IPS DF 4.7 (cell line): ENCODE data around the gene GCK.

ENCODE experiments used
- DNase-seq: peaks from one replicate; pipeline ENCODE4 v3.0.0-alpha.2; 2013; ENCODE audit warnings: low spot score; ENCODE audit errors: extremely low read depth

The GCK gene

DNA sequence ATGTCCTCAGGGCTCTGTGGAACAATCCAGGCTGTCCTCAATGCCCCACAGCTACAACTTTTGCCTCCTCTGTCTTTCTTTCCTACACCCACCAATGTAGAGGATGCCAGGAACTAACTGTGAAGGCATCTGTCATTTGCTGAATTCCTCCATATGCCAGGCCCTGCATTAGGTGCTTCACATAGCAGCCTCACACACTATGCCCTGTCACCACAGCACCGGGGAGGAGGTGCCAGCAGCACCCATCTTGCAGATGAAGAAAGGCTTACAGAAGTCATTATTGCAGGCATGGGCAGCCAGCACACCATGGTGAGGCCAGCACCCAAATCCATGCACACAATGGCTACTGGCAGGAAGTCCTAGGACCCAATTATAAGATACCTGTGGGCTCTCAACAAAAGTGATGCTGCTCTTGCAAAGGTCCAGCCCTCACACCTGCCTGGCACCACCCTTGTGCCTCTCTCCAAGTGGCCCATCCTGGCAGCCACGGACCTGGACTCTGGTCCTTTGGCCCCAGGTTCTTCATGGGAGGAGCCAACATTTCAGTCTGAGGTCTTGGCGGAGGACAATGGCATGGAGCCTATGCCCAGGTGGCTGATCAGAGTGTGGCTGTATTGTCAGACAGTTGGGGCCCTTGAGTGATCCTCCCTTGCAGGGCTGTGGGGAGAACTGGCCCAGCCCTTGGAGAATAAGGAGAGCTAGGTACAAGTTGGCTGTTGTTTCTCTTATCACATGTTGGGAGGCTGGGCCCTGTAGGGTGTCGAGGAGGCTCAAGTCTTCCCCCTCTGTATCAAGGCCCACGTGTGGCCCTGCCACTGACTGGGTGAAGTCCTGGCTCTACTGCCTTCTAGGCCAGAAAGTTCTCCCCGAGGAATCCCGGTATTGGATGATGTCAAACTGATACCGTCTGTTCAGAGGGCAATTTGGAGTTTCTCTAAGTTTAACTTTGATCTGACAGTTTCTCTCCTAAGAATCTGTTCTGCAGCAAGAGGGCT, 33.8 kb downstream of the GCK start:
- DNase-seq = no peak

DNA sequence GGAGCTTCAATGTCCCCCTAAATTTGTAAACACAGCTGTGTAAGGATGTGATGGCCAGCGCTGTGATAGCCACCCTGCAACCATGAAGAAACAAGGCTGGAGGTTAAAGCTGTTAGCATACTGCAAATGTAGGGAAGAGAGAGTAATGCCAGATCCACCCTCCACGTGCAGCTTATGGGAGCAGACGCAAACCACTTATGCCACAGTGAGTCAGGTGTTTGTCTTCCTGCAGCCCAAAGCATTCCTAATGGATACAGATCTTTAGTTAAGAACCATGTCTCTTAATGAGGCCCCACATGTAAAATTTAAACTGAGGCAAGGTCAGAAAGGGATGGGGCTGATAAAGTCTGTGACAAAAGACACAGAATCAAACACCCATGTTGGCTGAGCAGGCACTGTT, 34.5 kb downstream of the GCK start:
- no peak for DNase-seq

DNA sequence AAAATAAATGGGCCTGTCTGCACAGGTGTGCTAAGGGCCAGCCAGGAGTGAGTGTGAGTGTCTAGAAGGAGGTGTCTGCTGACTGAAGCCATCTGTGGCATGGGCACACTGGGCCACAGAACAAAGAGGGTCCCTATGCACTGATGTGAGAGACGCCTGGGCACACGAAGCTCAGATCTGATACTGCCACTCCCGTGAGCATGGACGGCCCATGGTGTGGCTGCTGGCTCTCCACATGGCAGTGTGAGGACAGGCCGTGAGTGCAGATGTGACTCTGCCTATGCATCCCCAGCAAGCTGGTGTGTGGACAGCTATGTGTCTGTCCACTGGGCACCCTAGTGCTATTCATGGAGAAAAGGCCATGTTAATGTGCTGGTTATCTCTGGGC, 35.3 kb downstream of the GCK start:
- no peak for DNase-seq

DNA sequence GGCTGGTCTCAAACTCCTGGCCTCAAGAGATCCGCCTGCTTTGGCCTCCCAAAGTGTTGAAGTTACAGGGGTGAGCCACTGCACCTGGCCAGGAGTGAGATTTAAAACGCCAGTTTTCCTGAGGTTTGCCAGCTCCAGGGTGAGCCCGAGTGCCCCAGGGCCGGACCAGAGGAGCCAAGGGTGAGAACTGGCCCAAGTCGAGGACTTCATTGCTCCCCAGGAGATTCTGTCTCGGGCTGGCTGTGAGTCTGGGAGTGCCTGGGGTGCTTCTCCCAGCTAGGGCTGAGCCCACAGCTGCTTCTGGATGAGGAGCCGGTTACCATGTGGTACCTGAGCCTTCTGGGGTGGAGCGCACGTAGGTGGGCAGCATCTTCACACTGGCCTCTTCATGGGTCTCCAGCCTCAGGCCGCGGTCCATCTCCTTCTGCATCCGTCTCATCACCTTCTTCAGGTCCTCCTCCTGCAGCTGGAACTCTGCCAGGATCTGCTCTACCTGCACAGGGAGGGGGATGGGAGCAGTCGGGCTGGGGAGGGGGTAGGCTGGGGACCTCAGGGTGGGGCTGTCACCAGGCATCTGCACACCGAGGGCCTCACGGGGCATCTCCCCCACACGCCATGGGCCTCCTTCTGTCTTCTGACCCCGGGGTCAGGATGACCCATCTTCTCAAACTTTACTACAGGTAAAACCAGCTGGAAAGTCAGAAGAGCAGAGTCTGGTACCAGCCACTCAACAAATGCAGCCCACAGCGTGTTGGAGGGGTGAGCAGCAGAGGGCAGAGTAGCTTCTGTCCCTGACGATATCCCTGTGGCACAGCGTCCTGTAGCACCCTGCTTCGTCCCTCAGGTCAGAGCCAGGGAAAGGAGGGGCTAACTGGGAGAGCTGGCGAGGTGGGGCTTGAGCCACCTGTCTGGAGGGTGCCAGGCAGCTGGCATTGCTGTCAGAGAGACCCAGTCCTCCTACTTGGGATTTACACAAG, 36.0 kb downstream of the GCK start:
- no peak for DNase-seq

DNA sequence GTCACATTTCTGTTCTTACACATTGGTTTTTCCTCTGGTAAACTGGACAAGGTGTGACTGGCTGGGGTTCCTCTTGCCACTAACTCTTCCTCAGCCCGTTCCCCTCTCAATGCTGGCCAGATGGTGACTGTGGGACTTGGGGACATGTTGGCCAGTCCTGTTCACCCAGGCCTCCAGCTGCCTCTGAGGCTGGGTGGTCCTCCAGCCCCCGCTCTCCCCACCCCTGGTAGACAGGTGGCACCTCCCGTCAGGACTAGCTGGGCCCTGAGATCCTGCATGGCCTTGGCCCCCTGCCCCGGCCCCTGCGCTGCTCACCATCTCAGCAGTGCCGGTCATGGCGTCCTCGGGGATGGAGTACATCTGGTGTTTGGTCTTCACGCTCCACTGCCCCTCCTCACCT, 37.3 kb downstream of the GCK start:
- no peak for DNase-seq

DNA sequence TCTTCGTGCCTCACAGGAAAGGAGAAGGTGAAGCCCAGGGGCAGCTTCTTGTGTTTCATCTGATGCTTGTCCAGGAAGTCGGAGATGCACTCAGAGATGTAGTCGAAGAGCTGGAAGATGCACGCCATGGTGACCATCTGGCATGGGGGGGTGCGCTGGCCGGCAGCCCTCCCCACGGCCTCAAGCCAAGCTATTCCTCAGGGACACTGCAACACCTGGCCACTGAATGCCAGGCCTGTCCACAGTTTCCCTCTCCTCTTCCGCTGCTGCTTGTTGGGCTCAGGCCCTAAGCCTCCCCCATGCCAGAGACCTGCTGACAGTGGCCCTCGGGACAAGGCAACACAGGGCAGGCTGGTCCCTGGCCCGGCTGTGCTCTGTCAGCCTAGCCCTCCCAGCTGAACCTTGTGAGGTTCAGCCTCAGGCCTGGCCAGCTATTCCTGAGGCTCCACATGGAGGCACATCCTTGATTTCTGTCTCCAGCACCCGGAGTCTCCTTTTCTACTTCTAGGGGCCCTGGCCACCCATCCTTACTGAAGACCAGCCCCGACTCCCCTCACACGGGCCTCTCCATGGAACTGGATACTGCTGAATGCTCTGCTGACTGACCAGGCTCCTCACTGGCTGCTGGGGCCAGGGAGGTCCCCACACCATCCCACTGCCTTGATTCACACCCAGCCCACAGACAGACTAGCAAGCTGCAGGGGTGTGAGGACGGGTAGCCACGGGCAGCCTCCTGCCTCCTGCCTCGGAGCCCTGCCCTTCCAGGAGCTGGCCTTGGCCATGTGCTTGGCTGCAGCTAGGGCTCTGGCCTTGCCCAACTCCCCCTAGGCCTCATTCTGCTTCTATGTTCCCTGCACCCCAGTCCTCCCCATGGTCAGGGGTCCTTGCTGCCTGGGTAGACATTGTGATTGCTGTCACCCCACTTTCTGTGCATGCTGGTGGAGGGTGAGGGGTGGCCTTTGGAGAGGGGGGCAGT, 38.0 kb downstream of the GCK start:
- DNase-seq = no peak

DNA sequence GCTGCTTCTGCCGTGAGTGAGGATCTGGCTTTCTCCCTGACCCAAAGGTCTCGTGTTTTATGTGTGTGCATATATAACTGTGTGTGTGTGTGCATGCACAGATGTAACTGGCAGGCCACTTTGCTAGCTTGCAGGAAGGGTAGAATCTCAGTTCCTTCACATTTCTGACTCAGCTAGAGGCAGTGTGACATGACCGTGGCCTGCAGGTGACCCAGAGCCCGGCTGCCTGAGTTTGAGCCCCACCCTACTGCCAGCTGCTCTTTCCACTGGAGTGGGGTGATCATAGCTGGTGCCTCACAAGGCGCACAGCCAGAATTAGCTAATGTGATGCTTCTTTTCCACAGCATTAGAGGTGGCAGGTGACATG, 38.8 kb downstream of the GCK start:
- DNase-seq = no peak

DNA sequence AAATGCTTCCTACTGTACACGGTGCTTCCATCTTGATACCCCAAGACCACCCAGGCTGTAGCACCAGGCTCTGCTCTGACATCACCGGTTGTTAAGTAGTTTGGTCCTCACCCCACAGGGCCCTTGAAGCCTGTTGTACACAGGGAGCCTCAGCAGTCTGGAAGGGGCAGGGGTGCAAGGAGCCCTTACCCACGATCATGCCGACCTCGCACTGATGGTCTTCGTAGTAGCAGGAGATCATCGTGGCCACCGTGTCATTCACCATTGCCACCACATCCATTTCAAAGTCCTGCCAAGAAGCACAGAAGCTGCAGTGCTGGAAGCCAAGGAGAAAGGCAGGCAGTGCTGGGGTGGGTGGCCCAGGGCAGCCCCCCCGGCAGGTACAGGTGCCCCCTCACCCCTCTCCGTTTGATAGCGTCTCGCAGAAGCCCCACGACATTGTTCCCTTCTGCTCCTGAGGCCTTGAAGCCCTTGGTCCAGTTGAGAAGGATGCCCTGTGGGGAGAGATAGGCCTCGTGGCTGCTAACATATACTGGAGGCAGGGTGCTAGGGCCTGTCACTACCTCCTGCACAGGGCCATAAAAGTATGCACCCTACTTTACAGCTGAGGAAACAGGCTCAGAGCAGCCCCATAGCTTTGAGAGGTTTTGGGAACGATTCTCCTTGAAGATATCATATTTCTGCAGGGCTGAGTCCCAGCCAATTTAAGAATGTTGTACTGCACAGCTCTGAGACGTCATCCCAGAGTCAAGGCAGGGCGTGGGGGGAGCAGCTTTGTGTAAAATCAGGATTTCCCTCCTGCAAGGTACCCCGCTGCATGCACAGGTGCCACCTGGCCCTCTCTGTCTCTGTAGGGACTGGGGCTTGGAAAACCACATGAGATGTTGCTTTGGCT, 39.4 kb downstream of the GCK start:
- no peak for DNase-seq

DNA sequence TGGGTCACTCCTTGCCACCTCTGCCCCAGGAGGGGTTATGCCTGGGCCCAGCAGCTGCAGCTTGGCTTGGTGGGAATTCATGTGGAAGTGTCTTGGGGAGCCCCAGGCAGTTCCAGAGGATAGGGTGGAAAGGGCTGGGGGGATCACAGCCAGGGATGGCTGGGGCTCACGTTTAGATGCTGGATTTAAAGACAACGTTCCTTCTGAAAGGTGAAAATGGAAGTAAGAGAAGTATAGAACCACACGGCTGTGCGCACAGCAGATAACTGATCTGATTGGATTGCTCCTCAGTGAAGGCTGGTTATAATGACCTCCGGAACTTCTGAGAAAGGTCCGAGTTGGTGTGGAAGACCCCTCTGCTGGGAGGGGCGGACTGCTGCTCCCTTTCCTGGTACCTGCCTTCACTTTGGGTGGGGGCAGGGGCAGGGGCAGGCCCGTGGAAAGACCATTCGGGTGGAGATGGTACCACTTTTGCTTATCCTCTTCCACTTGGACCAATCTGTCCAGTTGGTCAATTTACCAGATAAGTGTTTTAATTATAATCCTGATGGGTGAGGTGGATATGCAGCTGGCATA, 40.2 kb downstream of the GCK start:
- DNase-seq = no peak

DNA sequence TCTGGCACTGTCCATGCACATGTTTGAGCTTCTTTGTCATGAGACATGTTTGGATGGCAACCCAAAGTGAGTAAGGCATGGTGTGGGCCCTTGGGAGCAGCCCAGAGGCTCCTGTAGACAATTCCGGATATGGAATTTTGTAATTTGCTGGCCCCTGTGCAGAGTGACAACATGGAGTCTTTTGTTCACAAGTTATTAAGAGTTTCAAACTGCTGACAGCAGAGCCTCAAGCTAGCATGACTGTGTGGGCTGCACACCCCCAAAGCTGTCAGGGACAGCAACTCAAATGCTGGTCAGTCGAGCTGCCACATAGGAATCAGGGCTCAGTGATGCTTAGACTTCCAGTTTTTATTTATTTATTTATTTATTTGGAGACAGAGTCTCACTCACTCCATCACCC, 41.1 kb downstream of the GCK start:
- no peak for DNase-seq

DNA sequence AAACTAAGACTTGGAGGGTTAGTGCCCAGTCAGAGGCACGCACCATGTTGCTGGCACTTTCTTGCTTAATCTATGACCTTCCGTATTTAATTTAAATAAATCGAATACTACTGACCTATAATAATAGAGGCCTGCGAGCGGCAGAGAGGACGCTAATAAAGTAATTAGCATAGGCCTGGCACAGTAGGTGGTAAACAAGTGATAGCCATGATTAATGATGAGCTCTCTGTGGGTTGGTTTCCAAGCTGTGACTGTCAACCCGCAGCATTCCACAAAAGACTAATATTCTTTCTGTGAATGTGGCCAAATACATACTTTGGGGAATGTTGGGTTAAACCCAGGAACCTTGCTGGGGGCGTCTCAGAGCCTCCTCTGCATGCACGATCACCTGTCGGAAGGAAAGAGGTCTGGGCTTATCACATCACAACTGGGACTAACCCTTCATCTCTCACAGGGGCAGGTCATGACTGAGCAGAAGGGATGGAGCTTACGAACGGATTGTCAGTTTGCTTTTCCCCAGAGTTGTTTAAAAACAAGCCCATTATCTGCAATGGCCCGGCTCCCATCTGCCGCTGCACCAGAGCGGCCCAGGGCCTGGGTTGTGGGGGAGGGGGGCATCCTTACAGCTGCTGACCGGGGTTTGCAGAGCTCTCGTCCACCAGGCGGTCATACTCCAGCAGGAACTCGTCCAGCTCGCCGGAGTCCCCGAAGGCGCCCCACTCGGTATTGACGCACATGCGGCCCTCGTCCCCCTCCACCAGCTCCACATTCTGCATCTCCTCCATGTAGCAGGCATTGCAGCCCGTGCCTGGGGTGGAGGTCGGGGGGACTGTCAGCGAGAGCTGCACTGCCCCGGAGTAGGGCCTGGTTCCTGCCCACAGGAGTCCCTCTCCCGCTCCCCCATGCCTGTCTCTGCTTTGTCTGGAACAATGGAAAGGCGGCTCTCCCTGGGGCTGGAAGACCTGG, 41.9 kb downstream of the GCK start:
- no peak for DNase-seq

DNA sequence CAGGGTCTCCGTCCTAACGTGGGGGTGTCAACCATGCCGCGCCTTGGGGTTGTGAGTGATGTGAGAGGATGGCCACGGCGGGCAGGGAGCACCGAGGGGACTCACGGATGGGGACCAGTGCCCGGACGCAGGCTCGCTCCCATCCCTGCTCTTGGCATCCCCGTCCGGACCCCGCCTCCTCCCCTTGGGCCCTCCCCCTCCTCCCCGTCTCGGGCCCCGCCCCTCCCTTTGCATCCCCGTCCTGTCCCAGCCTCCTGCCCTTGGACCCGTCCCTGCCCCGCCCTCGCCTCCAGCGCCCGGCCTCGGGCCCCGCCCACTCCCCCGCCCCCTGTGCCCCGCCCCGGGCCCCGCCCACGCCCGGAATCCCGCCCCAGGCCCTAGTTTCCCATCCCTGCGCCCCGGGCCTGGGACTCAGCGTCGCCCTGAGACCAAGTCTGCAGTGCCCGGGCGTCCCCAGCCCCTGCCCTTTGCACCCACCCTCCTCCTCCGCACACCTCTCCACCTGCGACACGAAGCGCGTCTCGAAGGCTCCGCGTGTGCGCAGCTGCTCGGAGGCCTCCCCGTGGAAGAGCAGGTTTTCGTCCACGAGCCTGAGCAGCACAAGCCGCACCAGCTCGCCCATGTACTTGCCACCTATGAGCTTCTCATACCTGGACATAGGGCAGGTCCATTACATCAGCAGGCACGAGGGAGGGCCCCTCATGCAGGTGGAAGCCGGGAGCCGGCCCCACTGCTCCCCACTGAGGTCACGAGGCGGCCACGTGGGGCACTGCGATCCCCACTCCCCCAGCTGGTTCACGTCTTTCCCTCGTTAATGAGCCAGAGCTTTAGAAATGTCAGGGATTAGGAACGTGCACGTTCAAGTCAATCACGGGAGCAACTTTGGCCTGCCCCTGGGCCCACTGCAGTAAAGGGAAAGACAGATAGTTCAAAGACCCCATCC, 43.0 kb downstream of the GCK start:
- no peak for DNase-seq

DNA sequence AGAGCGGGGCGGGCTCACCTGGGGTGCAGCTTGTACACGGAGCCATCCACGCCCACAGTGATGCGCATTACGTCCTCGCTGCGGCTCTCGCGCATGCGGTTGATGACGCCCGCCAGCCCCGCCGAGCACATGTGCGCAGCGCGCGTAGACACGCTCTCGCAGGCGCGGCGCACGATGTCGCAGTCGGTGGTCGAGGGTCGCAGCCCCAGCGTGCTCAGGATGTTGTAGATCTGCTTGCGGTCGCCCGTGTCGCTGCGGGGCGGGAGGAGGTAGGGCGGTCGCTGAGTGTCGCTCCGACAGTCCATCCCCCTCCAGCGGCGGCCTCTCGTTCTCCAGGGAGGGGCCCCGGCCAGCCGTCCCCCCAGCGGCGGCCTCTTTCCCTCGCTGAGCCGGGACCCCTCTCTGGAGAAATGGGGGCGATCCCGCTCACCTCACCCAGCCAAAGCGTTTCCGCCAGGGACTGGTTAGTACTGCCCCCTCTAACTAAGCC, 43.7 kb downstream of the GCK start:
- no peak for DNase-seq

DNA sequence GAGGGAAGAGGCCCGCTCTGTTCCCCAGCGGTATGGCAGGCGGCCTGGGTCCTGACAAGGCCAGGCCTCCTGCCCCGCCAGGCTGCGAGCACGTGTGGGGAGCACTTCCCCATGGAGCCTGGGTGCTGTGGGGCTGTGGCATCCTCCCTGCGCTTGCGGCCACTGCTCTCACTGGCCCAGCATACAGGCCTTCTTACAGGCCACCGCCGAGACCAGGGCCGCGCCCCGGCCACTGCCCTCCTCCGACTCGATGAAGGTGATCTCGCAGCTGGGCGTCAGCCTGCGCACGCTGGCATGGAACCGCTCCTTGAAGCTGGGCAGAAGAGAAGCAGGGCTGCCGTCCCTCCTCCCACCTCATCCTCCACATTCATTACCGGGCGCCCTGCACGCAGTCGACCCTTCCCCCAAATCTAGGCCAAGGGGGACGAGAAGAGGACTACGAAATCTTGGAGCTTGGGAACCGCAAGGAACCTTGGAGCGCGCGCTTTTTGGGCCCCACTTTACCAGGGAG, 44.2 kb downstream of the GCK start:
- no peak for DNase-seq

DNA sequence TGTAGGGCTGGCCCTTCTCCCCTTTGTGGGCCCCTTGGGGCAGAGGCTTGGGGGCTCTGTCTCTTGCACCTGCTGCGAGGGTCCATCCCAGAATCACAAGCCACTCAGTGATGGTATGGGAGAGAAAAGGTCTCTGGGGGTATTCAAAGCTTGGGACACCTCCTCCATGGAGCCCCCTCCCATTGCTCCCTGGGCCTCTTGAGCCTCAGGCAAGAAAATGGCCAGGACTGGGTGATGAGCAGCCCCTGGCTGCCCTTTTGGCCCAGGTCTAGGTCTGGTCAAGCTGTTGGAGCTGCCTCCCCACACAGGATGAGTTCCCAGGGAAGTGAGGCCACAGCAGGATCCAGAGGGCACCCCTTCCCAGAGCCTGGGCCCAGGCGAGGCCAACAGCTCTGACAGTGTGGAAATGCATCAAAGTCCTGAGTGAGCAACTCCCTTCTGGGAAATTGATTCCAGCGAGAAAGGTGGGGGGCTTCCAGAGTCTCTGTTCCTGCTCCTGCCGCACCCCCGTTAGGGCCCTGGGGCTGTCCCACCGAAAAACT, 44.7 kb downstream of the GCK start:
- DNase-seq = no peak

DNA sequence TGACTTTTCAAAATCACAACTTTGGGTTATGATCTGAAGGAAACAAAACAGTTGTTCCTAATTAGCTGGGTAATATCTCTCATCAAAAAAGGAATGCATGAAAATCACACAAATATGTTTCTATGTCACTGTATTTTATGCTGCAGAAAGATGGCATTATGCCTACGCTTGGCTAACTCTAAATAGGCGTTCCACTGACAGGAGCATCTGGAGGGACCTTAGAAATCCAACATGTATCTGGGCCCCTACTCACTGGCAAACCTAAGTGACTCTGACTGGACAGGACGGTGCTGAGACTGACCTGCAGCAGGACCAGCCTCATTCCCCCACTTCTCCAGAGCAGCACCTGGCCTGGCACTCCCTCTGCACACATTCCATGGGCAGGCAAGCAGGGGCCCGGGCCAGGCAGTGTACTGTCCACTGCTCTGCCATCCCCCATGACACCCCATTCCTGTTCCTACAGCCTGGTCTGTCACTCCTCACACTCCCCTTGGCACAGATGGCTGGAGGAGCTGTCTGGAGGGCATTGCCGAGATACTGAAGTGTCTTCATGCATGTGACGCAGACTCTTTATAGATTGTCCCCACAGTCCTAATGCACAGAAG, 45.5 kb downstream of the GCK start:
- no peak for DNase-seq
